HG02885 (cell line): ENCODE measurements around the gene PTGES3L.
"Not testable (repeated sequence)": the region's sequence is repeated elsewhere in the genome, so short reads cannot be mapped to it uniquely, and the experiment has no call there.

Experiments
- ATAC-seq: cut with Tn5 transposase; IDR thresholded peaks from one replicate; pipeline ENCODE4 v1.9.1; 2021; ENCODE audit warnings: mild to moderate bottlenecking; ENCODE audit not compliant: unreplicated experiment, poor library complexity

PTGES3L gene

DNA sequence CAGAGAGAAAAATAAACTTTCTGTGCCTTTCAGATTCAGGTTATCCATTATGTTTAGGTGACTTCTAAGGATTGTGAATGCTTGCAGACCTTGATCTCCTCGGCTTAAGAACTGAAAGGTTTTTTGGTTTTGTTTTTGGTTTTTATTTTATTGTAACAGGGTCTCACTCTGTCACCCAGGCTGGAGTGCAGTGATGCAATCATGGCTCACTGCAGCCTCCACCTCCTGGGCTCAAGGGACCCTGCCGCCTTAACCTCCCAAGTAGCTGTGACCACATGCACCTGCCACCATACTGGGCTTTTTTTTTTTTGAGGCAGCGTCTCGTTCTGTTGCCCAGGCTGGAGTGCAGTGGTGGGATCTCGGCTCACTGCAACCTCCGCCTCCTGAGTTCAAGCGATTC is 56.4 kb downstream of the PTGES3L start:
- ATAC-seq: not testable (repeated sequence)

- ATAC-seq: no peak
Observed at GRCh38 chr17:42922294-42922693, 57.6 kb downstream of the PTGES3L start.

DNA sequence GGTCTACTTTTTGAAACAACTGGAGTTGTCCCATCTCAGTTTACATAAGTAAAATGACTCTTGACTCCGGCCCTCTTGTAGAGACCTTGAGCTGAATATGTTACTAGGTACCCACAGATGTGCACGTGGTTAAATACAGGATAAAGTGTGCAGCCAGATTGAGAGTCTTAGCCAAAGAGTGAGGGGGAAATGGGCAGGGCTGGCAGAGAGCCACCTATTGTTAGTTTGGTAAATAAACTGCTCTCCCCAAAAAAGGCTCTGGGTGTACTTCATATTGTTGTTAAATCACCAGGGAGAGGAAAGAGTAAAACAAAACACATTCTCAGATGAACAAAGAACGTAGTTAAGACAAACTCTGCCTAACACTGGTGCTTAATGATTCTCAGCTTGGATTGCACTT is 59.0 kb downstream of the PTGES3L start:
- no peak for ATAC-seq

DNA sequence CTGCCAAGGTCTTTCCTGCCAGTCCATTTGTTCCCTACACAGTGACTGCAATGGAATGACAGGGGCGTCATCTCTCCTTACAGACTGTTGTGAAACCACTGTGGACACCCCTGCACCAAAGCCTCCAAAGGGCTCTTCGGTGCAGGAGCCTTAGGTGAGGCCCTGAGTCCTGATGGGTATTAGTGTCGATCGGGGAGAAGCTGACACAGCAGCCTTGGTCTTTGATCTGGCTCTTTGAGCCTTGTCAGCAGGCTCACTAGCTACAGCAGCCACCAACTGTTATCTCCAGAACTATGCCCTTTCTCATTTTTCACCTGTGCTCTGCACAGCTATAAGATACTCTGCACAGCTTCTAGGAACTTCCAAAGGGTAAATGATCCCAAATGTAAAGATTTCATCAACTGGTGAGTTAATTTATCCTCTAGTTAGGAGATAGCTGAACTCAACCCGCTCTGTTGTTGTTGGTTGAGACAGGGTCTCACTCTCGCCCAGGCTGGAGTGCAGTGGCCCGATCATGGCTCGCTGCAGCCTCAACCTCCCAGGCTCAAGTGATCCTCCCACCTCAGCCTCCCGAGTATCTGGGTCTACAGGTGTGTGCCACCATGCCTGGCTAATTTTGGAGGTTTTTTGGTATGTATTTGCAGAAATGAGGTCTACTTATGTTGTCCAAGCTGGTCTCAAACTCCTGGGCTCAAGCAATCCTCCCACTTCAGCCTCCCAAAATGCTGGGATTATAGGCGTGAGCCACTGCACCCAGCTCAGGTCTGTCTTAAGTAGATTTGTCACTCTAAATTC is 59.6 kb downstream of the PTGES3L start:
- ATAC-seq: no peak

- not testable (repeated sequence) for ATAC-seq
Observed at GRCh38 chr17:42919522-42920077, 60.3 kb downstream of the PTGES3L start.

DNA sequence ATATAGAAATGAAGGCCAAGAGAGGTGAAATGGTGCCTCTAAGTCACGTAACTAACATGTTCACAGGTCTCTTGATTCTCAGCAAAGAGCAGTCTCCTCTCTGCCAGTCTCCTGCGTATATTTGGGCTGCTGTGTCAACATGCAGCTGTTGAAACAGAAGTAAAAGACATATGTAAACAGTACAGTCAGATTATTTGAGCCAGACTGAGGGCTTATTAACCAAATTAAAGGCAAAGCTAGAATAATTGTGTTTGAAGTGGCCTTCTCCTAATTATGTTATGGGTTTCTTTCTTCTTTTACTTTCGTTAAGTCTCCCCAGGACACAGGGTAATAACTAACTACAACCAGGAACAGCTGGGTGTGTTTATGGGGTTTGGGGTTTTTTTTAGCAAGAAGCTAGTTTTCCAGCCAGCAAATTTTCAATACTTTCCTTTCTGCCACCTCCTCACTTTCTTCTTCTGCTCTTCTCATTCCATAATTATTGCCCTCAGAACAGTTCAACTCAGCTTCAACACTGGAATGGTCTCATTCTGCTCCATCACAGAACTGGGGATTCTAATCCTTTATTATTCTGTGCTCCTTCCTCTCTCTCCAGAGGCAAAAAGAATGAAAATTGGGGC is 60.9 kb downstream of the PTGES3L start:
- ATAC-seq: no peak
